ENCODE measurements around the gene DNAL1.
A peak's percentile ranks its signal among the peaks of the same experiment; 100 is the strongest.

DNAL1 gene

GRCh38 chr14:73644531-73645247, at the start of gene DNAL1:
DNAL1 (plus strand) TSS chr14:73644986; CDS start chr14:73645040, 54 bp downstream.
- TF ChIP-seq POLR2A (IDR thresholded peaks at IDR 0.05; ENCODE audit: low read length) (peak; percentile 95), GATA1 (IDR thresholded peaks at IDR 0.05; ENCODE audit: low read depth, low read length) (no peak)
- peak; percentile 91 to 95 for DNase-seq

- TF ChIP-seq POLR2A (IDR thresholded peaks at IDR 0.05; ENCODE audit: low read length), result no peak
- TF ChIP-seq GATA1 (IDR thresholded peaks at IDR 0.05; ENCODE audit: low read depth, low read length), result no peak
- DNase-seq, result no peak
These were observed 45.3 kb upstream of the DNAL1 start for GRCh38 chr14:73599499-73599898.

GRCh38 chr14:73602994-73603393, 41.8 kb upstream of the DNAL1 start:
- DNase-seq, result no peak

DNA sequence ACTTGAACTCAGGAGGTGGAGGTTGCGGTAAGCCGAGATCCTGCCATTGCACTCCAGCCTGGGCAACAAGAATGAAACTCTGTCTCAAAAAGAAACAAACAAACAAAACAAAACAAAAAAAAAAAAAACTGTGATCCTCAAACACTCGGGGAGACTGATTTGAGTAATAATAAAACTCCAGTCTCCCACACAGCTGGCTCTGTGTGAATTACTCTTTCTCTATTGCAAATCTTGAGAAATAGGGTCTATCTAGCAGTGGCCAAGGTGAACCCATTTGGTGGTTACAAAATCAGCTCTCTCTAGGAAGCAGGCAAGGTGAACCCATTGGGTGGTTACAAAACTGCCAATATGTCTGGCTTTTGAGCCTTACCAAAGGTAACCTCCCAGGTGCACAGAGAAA, 38.5 kb upstream of the DNAL1 start:
- no peak for DNase-seq
- TF ChIP-seq GATA1 (IDR thresholded peaks at IDR 0.05; ENCODE audit: low read depth, low read length) (no peak), POLR2A (IDR thresholded peaks at IDR 0.05; ENCODE audit: low read length) (no peak)

More at GRCh38 chr14:73602994-73603393, 41.8 kb upstream of the DNAL1 start:
- TF ChIP-seq GATA1 (IDR thresholded peaks at IDR 0.05; ENCODE audit: low read depth, low read length) (no peak), POLR2A (IDR thresholded peaks at IDR 0.05; ENCODE audit: low read length) (no peak)

DNA sequence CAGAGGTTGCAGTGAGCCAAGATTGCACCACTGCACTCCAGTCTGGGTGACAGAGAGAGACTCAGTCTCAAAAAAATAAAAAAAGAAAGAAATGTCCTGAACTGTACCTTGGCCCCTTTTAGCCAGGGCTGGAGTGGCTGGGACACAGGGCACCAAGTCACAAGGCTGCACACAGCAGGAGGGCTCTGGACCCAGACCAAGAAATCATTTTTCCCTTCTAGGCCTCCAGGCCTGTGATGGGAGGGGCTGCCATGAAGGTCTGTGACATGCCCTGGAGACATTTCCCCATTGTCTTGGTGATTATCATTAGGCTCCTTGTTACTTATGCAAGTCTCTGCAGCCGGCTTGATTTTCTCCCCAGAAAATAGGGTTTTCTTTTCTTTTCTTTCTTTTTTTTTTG, 37.5 kb upstream of the DNAL1 start:
- DNase-seq, result no peak
- TF ChIP-seq GATA1 (IDR thresholded peaks at IDR 0.05; ENCODE audit: low read depth, low read length) (no peak), POLR2A (IDR thresholded peaks at IDR 0.05; ENCODE audit: low read length) (no peak)

GRCh38 chr14:73610687-73611086, 34.1 kb upstream of the DNAL1 start:
- no peak for DNase-seq
- no peak for TF ChIP-seq POLR2A (IDR thresholded peaks at IDR 0.05; ENCODE audit: low read length)
- TF ChIP-seq GATA1 (IDR thresholded peaks at IDR 0.05; ENCODE audit: low read depth, low read length), result no peak

DNA sequence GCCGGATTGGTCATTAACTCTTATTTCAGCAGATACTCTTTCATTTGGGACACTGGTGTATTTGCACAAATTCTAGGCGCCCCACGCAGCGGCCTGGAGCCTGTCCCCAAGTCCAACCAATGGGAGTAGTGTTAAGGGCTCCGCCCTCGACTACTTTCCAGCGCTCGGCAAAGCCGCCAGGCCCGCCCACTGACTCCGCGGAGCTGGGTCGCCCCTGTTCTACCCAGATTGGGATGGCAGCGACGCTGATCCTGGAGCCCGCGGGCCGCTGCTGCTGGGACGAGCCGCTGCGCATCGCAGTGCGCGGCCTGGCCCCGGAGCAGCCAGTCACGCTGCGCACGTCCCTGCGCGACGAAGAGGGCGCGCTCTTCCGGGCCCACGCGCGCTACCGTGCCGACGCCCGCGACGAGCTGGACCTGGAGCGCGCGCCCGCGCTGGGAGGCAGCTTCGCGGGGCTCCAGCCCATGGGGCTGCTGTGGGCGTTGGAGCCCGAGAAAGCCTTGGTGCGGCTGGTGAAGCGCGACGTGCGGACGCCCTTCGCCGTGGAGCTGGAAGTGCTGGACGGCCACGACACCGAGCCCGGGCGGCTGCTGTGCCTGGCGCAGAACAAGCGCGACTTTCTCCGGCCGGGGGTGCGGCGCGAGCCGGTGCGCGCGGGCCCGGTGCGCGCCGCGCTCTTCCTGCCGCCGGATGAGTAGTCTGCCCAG, 32.3 kb upstream of the DNAL1 start, which contains the start of gene ACOT6:
ACOT6 (plus strand) TSS at position 179 of the 707 bp plus-strand sequence; CDS start at position 234, 55 bp downstream.
- no peak for TF ChIP-seq GATA1 (IDR thresholded peaks at IDR 0.05; ENCODE audit: low read depth, low read length)
- peak; percentile 21 for TF ChIP-seq POLR2A (IDR thresholded peaks at IDR 0.05; ENCODE audit: low read length)
- DNase-seq, result peak; percentile 75 to 81

GRCh38 chr14:73613046-73613383, 31.8 kb upstream of the DNAL1 start:
- TF ChIP-seq GATA1 (IDR thresholded peaks at IDR 0.05; ENCODE audit: low read depth, low read length), result no peak
- DNase-seq, result peak in 1 of 2 experiments; percentile 36

- no peak for TF ChIP-seq GATA1 (IDR thresholded peaks at IDR 0.05; ENCODE audit: low read depth, low read length)
- TF ChIP-seq POLR2A (IDR thresholded peaks at IDR 0.05; ENCODE audit: low read length), result no peak
- no peak for DNase-seq
These were observed 31.3 kb upstream of the DNAL1 start for GRCh38 chr14:73613419-73613963.

DNA sequence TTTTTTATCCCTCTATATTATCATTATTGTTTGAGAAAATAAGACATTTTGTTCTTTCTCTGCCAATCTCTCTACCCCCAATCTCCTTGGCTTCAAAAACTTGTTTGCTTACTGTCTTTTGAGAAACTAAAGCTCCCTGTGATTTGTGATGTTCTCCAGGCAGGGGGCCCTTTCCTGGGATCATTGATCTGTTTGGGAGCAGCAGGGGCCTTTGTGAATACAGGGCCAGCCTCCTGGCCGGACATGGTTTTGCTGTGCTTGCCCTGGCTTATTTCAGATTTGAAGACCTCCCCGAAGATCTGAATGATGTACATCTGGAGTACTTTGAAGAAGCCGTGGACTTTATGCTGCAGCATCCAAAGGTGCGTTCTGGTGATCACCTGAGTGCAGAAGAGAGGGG, 28.0 kb upstream of the DNAL1 start:
- DNase-seq, result no peak
- no peak for TF ChIP-seq POLR2A (IDR thresholded peaks at IDR 0.05; ENCODE audit: low read length)
- TF ChIP-seq GATA1 (IDR thresholded peaks at IDR 0.05; ENCODE audit: low read depth, low read length), result no peak

DNA sequence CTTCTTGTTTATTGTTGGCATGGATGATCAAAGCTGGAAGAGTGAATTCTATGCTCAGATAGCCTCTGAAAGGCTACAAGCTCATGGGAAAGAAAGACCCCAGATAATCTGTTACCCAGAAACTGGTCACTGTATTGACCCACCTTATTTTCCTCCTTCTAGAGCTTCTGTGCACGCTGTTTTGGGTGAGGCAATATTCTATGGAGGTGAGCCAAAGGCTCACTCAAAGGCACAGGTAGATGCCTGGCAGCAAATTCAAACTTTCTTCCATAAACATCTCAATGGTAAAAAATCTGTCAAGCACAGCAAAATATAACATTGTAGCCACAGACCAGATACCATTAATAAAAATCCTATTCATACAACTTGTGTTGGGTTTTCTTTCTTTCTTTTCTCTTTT, 25.3 kb upstream of the DNAL1 start:
- TF ChIP-seq GATA1 (IDR thresholded peaks at IDR 0.05; ENCODE audit: low read depth, low read length) (no peak), POLR2A (IDR thresholded peaks at IDR 0.05; ENCODE audit: low read length) (no peak)
- DNase-seq, result no peak

DNA sequence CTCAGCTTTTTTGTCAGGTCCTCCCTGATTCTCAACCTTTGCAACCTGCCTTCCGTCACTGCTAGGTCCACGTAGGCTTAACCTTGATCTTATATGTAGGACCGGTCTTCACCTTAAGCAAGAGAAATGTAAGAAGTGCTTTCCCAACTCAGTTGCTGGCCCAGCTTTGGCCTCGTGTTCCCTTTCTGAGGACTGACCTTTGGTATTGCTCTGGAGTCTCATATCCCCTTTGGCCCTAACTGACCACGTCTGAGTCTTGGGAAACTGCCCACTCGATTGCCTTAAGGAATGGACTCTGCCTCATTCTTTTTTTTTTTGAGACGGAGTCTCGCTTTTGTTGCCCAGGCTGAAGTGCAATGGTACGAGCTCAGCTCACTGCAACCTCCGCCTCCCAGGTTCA, 24.5 kb upstream of the DNAL1 start:
- TF ChIP-seq POLR2A (IDR thresholded peaks at IDR 0.05; ENCODE audit: low read length) (no peak), GATA1 (IDR thresholded peaks at IDR 0.05; ENCODE audit: low read depth, low read length) (no peak)
- no peak for DNase-seq

DNA sequence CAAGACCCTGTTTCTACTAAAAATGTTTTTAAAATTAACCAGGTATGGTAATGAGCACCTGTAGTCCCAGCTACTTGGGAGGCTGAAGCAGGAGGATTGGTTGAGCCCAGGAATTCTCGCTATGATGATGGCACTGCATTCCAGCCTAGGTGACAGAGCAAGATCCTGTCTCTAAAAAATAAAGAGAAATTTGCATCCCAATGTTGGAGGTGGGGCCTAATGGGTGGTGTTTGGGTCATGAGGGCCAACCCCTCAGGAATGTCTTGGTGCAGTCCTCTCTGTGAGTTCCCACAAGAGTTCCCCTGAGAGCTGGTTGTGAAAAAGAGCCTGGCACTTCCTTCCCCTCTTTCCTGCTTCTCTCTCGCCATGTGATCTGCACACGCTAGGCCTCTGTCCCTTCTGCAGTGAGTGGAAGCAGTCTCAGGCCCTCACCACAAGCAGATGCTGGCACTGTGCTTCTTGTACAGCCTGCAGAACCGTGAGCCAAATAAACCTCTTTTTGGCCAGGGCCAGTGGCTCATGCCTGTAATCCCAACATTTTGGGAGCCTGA, 21.2 kb upstream of the DNAL1 start:
- DNase-seq, result no peak
- no peak for TF ChIP-seq POLR2A (IDR thresholded peaks at IDR 0.05; ENCODE audit: low read length)
- TF ChIP-seq GATA1 (IDR thresholded peaks at IDR 0.05; ENCODE audit: low read depth, low read length), result no peak

DNA sequence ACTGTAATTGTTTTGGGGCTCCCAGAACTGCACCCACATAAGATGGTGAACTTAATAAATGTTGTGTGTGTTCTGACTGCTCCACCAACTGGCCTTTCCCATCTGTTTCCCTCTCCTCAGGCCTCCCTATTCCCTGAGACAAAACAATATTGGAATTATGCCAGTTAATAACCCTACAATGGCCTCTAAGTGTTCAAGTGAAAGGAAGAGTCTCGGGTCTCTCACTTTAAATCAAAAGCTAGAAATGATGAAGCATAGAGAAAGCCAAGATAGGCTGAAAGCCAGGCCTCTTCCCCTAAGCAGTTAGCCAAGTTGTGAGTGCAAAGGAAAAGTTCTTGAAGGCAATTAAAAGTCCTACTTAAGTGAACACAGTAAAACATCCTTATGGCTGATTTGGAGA, 19.1 kb upstream of the DNAL1 start:
- DNase-seq, result no peak
- TF ChIP-seq POLR2A (IDR thresholded peaks at IDR 0.05; ENCODE audit: low read length) (no peak), GATA1 (IDR thresholded peaks at IDR 0.05; ENCODE audit: low read depth, low read length) (no peak)
